ENCODE measurements around the gene FHOD3.

DNA sequence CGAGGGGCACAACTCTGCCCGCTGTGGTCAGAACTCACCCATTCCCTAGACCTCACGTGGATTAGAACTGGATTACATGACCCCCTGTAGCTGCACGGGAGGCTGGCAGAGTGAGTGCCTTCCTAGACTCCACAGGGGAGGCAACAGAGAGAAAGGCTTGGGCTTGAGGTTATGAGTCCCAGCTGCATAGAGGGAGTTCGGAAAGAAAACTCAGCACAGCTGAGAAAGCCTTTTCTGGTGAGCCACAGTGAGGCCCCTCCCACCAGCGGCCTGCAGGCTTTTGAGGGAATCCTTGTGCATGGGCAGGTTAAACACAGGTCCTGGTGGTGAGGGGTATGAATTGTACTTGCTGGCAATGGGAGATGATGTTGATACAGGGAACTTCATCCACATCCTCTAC lies 217.3 kb downstream of the FHOD3 start:
- TF ChIP-seq CEBPB (IDR thresholded peaks at IDR 0.05; ENCODE audit: low read depth, low read length) (no peak), BHLHE40 (IDR thresholded peaks at IDR 0.05; ENCODE audit: low read depth, low read length) (no peak), POLR2A (IDR thresholded peaks at IDR 0.05; ENCODE audit: low read depth, low read length) (no peak), MAZ (IDR thresholded peaks at IDR 0.05; ENCODE audit: borderline replicate concordance, low read depth, low read length) (no peak), RFX5 (IDR thresholded peaks at IDR 0.05; ENCODE audit: low read depth, low read length) (no peak), RAD21 (IDR thresholded peaks at IDR 0.05; ENCODE audit: low read length) (no peak), SMC3 (IDR thresholded peaks at IDR 0.05; ENCODE audit: low read depth, low read length) (no peak), MXI1 (IDR thresholded peaks at IDR 0.05; ENCODE audit: borderline replicate concordance, low read depth, low read length) (no peak), NFE2L2 (IDR thresholded peaks at IDR 0.05; ENCODE audit: low read depth, low read length) (no peak), FOS (IDR thresholded peaks at IDR 0.05; ENCODE audit: low read depth, low read length) (no peak)
- TF ChIP-seq, protein P1, sequence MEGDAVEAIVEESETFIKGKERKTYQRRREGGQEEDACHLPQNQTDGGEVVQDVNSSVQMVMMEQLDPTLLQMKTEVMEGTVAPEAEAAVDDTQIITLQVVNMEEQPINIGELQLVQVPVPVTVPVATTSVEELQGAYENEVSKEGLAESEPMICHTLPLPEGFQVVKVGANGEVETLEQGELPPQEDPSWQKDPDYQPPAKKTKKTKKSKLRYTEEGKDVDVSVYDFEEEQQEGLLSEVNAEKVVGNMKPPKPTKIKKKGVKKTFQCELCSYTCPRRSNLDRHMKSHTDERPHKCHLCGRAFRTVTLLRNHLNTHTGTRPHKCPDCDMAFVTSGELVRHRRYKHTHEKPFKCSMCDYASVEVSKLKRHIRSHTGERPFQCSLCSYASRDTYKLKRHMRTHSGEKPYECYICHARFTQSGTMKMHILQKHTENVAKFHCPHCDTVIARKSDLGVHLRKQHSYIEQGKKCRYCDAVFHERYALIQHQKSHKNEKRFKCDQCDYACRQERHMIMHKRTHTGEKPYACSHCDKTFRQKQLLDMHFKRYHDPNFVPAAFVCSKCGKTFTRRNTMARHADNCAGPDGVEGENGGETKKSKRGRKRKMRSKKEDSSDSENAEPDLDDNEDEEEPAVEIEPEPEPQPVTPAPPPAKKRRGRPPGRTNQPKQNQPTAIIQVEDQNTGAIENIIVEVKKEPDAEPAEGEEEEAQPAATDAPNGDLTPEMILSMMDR (conservative IDR thresholded peaks at IDR 0.05; ENCODE audit: low read depth, low read length) = no peak
- TF ChIP-seq, protein P2, sequence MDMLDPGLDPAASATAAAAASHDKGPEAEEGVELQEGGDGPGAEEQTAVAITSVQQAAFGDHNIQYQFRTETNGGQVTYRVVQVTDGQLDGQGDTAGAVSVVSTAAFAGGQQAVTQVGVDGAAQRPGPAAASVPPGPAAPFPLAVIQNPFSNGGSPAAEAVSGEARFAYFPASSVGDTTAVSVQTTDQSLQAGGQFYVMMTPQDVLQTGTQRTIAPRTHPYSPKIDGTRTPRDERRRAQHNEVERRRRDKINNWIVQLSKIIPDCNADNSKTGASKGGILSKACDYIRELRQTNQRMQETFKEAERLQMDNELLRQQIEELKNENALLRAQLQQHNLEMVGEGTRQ (IDR thresholded peaks at IDR 0.05; ENCODE audit: low read depth, low read length) = no peak

Data from IMR-90 (cell line).